Heart left ventricle (tissue), 13 donors: ENCODE results near the gene GRAMD1B.

Experiments
- POLR2A ChIP-seq, 2 donors: fragments of 450-650 bp; IDR thresholded peaks; one replicate each; pipeline ENCODE4 v1.6.1; 2017; ENCODE audit warnings: antibody characterized with exemption in 2 of 2, mild to moderate bottlenecking in 2 of 2, moderate library complexity in 2 of 2
- TF ChIP-seq, protein P1 (sequence below), 12 donors: fragments of 200-600 bp; sonication (generic) in 4 of 12; IDR thresholded peaks; one replicate each; pipeline versions ENCODE4 v1.5.0 to v1.8.0; 2018 to 2022; ENCODE audit warnings: antibody characterized with exemption in 12 of 12, mild to moderate bottlenecking in 5 of 12
- donor health status: ischemic (EF 13 %, LVEDD 7.1; RV severe dilation, severe dysfunction).
- donor health status: DM: no; HTN: yes; CAD: no.
- donor health status: DM: no; HTN: no; CAD: no.
- donor health status: ischemic (EF 25% LVEDD 6.9; RV normal size, moderate dysfunction).
- donor health status: ischemic (EF 25% LVEDD 5.7; RV mildly dilated, moderate dysfunction).
- donor health status: ischemic (EF 35%, LVEDD 5.7; RV mildly dilated, moderate dysfunction).
- donor health status: nonischemic (EF 11% LVEDD 7.7; RV severe dilation, severe dysfunction).
- donor health status: DM: yes; HTN: yes; CAD: no.
- donor health status: PGD.
- donor health status: ischemic (EF 29% LVEDD 5.4; RV normal size, mild dysfunction).
- donor health status: nonischemic (EF 23%, LVEDD 6.1; RV moderate dilation, normal function).

- TF ChIP-seq, protein P1, sequence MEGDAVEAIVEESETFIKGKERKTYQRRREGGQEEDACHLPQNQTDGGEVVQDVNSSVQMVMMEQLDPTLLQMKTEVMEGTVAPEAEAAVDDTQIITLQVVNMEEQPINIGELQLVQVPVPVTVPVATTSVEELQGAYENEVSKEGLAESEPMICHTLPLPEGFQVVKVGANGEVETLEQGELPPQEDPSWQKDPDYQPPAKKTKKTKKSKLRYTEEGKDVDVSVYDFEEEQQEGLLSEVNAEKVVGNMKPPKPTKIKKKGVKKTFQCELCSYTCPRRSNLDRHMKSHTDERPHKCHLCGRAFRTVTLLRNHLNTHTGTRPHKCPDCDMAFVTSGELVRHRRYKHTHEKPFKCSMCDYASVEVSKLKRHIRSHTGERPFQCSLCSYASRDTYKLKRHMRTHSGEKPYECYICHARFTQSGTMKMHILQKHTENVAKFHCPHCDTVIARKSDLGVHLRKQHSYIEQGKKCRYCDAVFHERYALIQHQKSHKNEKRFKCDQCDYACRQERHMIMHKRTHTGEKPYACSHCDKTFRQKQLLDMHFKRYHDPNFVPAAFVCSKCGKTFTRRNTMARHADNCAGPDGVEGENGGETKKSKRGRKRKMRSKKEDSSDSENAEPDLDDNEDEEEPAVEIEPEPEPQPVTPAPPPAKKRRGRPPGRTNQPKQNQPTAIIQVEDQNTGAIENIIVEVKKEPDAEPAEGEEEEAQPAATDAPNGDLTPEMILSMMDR (IDR thresholded peaks at IDR 0.05) = no peak
- no peak for TF ChIP-seq POLR2A (IDR thresholded peaks at IDR 0.05)
Measured at GRCh38 chr11:123593570-123593969, 163.5 kb downstream of the GRAMD1B start.
